Activated CD4-positive, alpha-beta memory T cell treated with anti-CD3 and anti-CD28 coated beads for 36 hours (primary cell): ENCODE data around the gene KRT81. TPM values are rescaled to one million over a fixed set of nuclear protein-coding genes. Genes with fewer than 3 reads are reported as not detected.
"Not testable (repeated sequence)": the region's sequence is repeated elsewhere in the genome, so short reads cannot be mapped to it uniquely, and the experiment has no call there.

Experiments used
- CTCF ChIA-PET: fragments of 350-600 bp; sonication (Branson Sonifier 250); formaldehyde crosslinking; loops from one replicate; lab custom pipeline; 2021; ENCODE audit warnings: antibody characterized with exemption, inconsistent platforms; lab: Charles Lee
- POLR2A ChIA-PET: fragments of 350-600 bp; sonication (Branson Sonifier 250); formaldehyde crosslinking; loops from one replicate; lab custom pipeline; 2021; ENCODE audit warnings: antibody characterized with exemption; lab: Charles Lee
- DNase-seq: peaks from one replicate; pipeline ENCODE4 v3.0.0-alpha.2; 2020
- H3K27ac Mint-ChIP-seq: one replicate; pipeline ENCODE4 v1.8.0; 2021; ENCODE audit warnings: mixed read lengths
- H3K27me3 Mint-ChIP-seq: one replicate; pipeline ENCODE4 v1.8.0; 2021; ENCODE audit warnings: mixed read lengths
- H3K36me3 Mint-ChIP-seq: one replicate; pipeline ENCODE4 v1.8.0; 2021; ENCODE audit warnings: mixed read lengths
- H3K4me1 Mint-ChIP-seq: one replicate; pipeline ENCODE4 v1.8.0; 2021; ENCODE audit warnings: low read depth, mixed read lengths
- H3K4me3 Mint-ChIP-seq: one replicate; pipeline ENCODE4 v1.8.0; 2021; ENCODE audit warnings: mild to moderate bottlenecking, mixed read lengths
- H3K9me3 Mint-ChIP-seq: one replicate; pipeline ENCODE4 v1.8.0; 2021; ENCODE audit warnings: mixed read lengths
- intact Hi-C: fragments of 100-400 bp; cut with micrococcal nuclease; formaldehyde crosslinking; loops from one replicate; pipeline ENCODE4 v1.15.1; 2023
- total RNA-seq, 2 experiments: library from RNA; stranded (reverse); gene quantifications; one replicate each; pipeline ENCODE4 v1.2.3, GENCODE V29; 2021

The KRT81 gene
- total RNA-seq, 2 experiments from 2014 or later, result not detected

DNA sequence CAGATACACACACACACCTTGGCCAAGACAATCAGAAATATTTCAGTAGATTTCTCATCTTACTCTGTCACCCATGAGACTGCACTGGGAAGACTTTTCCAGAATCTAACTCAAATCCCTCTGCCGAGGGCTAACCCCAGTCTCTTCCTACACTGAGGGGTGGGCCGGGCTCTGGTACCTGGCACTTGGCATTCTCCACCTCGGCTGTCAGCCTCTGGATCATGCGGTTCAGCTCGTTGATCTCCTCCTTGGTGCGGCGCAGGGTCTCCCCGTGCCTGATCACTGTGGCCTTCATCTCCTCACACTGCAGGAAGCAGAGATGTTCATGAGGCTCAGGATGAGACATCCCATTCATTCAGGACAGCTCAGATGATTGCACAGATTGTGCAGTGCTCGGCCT, 25.0 kb upstream of the KRT81 start:
- peaks cover 32% of the 10 kb centered on the region for H3K27me3 Mint-ChIP-seq
- H3K4me3 Mint-ChIP-seq, result no peak overlapping the region
- no peak overlapping the region for H3K27ac Mint-ChIP-seq
- no peak for DNase-seq
- H3K4me1 Mint-ChIP-seq, result no peaks in the 10 kb centered on the region
- H3K36me3 Mint-ChIP-seq, result no peaks in the 10 kb centered on the region
- ChIA-PET POLR2A (no interaction called here), CTCF (interaction anchor here (0.6 to 3.1 kb wide), 6 partner anchors 9 to 161 kb away, joined by 3 to 16 read pairs (median 3); no protein-coding TSS in a partner anchor)
- intact Hi-C loops, result no loop called here
- H3K9me3 Mint-ChIP-seq, result no peaks in the 10 kb centered on the region

DNA sequence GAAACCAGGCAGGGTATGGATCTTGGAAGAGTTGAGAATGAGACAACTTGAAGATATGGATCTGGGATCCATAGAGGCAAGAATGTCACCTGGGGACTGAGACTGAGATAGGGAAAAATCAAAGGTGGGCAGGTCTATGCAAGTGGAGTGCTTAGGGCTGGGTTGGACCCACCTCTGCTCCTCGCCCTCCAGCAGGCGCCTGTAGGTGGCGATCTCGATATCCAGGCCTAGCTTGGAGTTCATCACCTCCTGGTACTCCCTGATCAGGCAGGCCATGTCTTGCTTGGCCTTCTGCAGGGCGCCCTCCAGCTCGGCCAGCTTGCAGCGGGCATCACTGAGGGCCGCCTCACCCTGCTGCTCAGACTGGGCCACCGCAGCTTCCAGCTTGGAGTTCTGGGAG, 24.4 kb upstream of the KRT81 start:
- CTCF ChIA-PET, result interaction anchor here (0.6 to 3.1 kb wide), 6 partner anchors 10 to 160 kb away, joined by 3 to 16 read pairs (median 3); no protein-coding TSS in a partner anchor
- DNase-seq, result peak; percentile 53
- H3K27ac Mint-ChIP-seq, H3K4me3 Mint-ChIP-seq, POLR2A ChIA-PET, H3K36me3 Mint-ChIP-seq, intact Hi-C loops, H3K9me3 Mint-ChIP-seq, H3K4me1 Mint-ChIP-seq: not testable (repeated sequence)
- peaks cover 33% of the 10 kb centered on the region for H3K27me3 Mint-ChIP-seq

DNA sequence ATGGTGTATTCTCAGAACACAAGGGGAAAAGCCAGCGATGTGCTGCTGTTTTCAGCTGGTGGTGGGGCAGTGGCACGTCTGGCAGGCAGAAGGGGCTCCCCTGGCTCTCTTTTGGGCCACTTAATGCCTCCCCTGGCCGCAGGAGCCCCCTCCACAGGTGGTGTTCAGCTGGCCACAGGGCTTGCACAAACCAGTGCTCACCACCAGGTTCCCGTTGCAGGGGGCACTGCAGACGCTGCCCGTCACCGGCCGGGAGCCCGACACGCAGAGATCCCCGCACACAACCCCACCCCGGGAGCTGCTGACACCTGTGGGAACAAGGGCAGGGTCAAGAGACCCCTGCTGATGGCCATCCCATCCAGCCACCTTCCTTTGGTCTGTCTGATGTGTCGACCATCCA, 23.2 kb upstream of the KRT81 start:
- no peaks in the 10 kb centered on the region for H3K4me1 Mint-ChIP-seq

DNA sequence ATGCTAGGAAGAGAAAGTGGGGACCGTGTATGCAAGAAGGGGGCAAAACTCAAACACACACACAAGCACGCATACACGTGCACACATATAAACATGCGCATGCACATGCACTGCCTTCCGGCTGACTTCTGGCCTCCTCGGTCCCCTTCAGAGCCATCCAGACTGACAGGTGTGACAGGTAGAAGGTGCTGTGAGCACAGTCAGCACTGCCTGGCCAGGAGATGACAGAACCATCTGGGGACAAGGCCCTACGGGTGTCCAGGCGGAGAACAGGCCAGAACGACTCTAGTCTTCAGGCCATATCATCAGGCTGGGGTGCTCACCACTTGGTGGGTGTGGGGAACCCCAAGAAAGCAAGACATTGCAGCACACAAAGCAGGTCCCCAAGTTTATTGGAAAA, 22.6 kb upstream of the KRT81 start:
- Mint-ChIP-seq H3K27ac (no peak overlapping the region), H3K36me3 (no peaks in the 10 kb centered on the region), H3K4me3 (no peak overlapping the region), H3K9me3 (no peaks in the 10 kb centered on the region), H3K4me1 (peaks cover 1% of the 10 kb centered on the region), H3K27me3 (peaks cover 36% of the 10 kb centered on the region)
- no peak for DNase-seq
- intact Hi-C loops, result no loop called here
- CTCF ChIA-PET, result interaction anchor here (3.1 to 7.2 kb wide), 2 partner anchors 11 to 14 kb away, joined by 14 to 46 read pairs; no protein-coding TSS in a partner anchor
- POLR2A ChIA-PET, result no interaction called here

More for the DNA sequence above, 23.2 kb upstream of the KRT81 start:
- no peak overlapping the region for H3K4me3 Mint-ChIP-seq
- no peak for DNase-seq
- POLR2A ChIA-PET, result no interaction called here
- intact Hi-C loops, result no loop called here
- H3K27me3 Mint-ChIP-seq, result peaks cover 34% of the 10 kb centered on the region
- H3K27ac Mint-ChIP-seq, result no peak overlapping the region
- no peaks in the 10 kb centered on the region for H3K9me3 Mint-ChIP-seq
- H3K36me3 Mint-ChIP-seq, result no peaks in the 10 kb centered on the region
- CTCF ChIA-PET, result interaction anchor here (1.8 to 3.1 kb wide), 3 partner anchors 11 to 36 kb away, joined by 3 to 16 read pairs (median 14); no protein-coding TSS in a partner anchor

DNA sequence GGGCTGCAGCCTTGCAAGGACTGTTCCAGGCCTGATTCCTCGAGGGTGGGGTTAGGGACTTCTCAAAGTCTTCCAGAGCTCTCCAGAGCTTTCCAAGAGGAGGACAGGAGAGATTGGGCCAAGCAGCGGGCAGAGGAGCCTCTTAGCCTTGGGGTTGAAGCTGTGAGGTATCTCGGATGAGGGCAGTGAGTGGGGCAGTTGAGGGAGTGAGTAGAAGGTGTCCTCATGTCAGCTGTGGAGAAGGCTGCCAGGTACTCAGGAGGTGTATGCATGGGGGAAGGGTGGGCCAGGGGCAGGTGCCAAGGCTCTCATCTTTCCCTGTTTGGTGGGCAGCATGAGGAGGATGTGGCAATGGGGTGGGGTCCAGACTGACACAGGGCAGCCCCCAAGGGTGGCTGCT, 22.1 kb upstream of the KRT81 start:
- Mint-ChIP-seq H3K9me3 (no peaks in the 10 kb centered on the region), H3K36me3 (no peaks in the 10 kb centered on the region), H3K4me1 (peaks cover 5% of the 10 kb centered on the region), H3K27me3 (peaks cover 36% of the 10 kb centered on the region), H3K4me3 (no peak overlapping the region), H3K27ac (no peak overlapping the region)
- POLR2A ChIA-PET, result no interaction called here
- CTCF ChIA-PET, result interaction anchor here (7.2 kb wide), 1 partner anchor 14 kb away, joined by 46 read pairs; no protein-coding TSS in a partner anchor
- intact Hi-C loops, result no loop called here
- DNase-seq, result no peak

DNA sequence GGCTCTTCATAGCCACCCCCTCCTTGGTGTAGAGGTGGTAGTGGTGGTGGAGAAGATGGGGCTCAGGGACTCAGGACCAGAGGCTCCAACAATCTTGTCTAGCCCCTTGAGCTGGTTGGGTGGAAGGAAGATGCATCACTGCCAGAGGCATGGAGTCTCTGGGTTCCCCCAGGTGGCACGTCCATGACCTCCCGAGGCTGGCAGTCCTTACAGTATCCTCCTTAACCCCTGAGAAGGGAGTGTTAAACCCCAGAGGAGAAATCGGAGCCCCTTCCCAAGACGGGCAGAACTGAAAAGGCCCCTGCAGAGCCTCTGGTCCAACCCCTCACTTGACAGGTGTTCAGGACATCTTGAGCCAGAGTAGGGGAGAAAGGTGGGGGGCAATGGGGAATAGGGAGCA, 20.8 kb upstream of the KRT81 start:
- CTCF ChIA-PET, result interaction anchor here (1.0 to 7.2 kb wide), 4 partner anchors 16 to 669 kb away, joined by 3 to 46 read pairs (median 16); no protein-coding TSS in a partner anchor
- H3K4me3 Mint-ChIP-seq, result no peak overlapping the region
- H3K27ac Mint-ChIP-seq, result no peak overlapping the region
- no peaks in the 10 kb centered on the region for H3K36me3 Mint-ChIP-seq
- no peak for DNase-seq
- POLR2A ChIA-PET, result no interaction called here
- intact Hi-C loops, result no loop called here
- H3K4me1 Mint-ChIP-seq, result peaks cover 5% of the 10 kb centered on the region
- no peaks in the 10 kb centered on the region for H3K9me3 Mint-ChIP-seq
- H3K27me3 Mint-ChIP-seq, result peaks cover 45% of the 10 kb centered on the region

DNA sequence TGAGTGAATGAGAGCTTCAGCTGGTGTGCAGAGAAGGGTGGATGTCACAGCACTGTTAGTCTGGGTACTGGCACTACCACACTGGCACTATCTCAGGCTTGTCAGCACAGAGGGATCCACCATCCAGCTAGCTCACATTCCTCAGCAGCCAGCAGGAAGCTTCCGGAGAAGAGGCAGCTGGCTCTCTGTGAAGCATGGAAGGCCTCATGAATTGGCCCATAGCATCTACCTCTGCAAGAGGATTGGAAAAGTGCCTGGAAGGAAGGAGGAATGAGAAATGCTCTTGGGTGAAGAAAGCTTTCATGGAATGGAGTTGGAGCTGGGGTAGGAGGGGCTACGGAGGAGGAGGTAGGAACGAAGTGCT, 19.9 kb upstream of the KRT81 start:
- CTCF ChIA-PET, result interaction anchor here (0.8 to 7.2 kb wide), 5 partner anchors 16 to 669 kb away, joined by 3 to 46 read pairs (median 3); no protein-coding TSS in a partner anchor
- peaks cover 5% of the 10 kb centered on the region for H3K4me1 Mint-ChIP-seq
- intact Hi-C loops, result no loop called here
- H3K4me3 Mint-ChIP-seq, result no peak overlapping the region
- H3K36me3 Mint-ChIP-seq, result no peaks in the 10 kb centered on the region
- DNase-seq, result no peak
- H3K9me3 Mint-ChIP-seq, result no peaks in the 10 kb centered on the region
- peaks cover 52% of the 10 kb centered on the region for H3K27me3 Mint-ChIP-seq
- H3K27ac Mint-ChIP-seq, result no peak overlapping the region
- POLR2A ChIA-PET, result no interaction called here

DNA sequence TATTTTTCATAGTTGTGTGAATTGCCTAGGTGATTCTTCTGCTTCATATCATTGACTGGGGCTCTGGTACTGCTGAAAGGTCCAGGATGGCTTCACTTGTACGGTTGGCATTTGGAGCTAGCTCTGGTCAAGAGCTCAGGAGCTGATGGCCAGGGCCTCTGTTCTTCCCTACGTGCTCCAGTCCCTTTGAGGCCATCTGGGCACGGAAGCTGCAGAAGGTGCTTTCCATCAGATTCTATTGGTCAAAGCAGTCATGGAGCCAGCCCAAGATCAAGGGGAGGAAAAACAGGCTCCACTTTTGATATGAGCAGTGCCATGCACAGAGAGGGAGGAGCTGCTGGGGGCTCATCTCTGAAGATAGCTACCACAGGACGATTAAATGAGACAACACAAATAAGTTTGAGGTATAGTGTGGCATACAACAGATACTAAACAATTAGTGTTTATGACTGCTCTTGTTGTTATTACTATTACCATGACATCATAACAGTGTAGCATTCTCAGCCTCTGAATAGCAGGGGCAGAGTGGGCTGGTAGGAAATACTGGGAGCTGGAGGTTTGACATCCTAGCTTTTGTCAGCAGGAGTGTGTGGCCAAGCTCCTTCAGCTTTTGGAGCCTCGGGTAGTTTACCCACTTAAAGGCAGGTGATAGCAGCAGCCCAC, 19.4 kb upstream of the KRT81 start:
- POLR2A ChIA-PET, result no interaction called here
- H3K36me3 Mint-ChIP-seq, result no peaks in the 10 kb centered on the region
- peaks cover 54% of the 10 kb centered on the region for H3K27me3 Mint-ChIP-seq
- DNase-seq, result no peak
- peaks cover 5% of the 10 kb centered on the region for H3K4me1 Mint-ChIP-seq
- no peak overlapping the region for H3K27ac Mint-ChIP-seq
- no peak overlapping the region for H3K4me3 Mint-ChIP-seq
- no peaks in the 10 kb centered on the region for H3K9me3 Mint-ChIP-seq
- CTCF ChIA-PET, result interaction anchor here (0.8 to 7.2 kb wide), 4 partner anchors 17 to 670 kb away, joined by 3 to 46 read pairs (median 16); no protein-coding TSS in a partner anchor
- intact Hi-C loops, result no loop called here

DNA sequence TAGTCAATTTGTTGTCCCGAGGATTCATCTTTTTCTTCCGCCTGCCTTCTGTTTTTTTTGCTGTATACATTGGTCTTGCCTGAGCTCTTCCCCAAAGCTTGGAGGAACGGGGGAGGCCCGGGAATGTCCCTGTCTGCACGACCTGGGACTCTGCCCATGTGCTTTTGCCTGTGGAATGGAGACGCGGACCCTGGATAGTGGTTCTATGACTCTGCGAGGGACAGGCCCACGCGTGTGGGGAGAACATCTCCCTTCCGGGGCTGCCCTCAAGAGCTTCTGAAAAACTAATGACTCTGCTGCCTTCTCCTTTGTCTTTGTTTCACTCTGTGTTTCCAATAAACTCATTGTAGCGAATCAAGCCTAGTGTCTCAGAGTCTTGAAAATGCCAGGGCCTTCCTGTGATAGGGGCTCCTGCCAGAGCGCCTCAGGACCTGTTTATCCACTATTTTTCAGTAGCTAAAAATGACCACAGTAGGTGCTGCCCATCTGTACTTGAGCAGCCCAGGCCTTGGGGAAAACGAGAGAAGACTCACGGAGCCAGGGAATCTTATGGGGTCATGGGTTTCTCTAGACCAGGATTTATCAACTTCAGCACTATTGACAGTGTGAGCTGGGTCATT, 17.6 kb upstream of the KRT81 start:
- intact Hi-C loops, result no loop called here
- no peak overlapping the region for H3K27ac Mint-ChIP-seq
- CTCF ChIA-PET, result interaction anchor here (0.8 to 7.2 kb wide), 5 partner anchors 10 to 151 kb away, joined by 3 to 46 read pairs (median 3); no protein-coding TSS in a partner anchor
- H3K36me3 Mint-ChIP-seq, result no peaks in the 10 kb centered on the region
- no peak for DNase-seq
- H3K4me3 Mint-ChIP-seq, result peak overlapping the region; percentile 7
- peaks cover 56% of the 10 kb centered on the region for H3K27me3 Mint-ChIP-seq
- H3K9me3 Mint-ChIP-seq, result no peaks in the 10 kb centered on the region
- POLR2A ChIA-PET, result no interaction called here
- peaks cover 16% of the 10 kb centered on the region for H3K4me1 Mint-ChIP-seq

DNA sequence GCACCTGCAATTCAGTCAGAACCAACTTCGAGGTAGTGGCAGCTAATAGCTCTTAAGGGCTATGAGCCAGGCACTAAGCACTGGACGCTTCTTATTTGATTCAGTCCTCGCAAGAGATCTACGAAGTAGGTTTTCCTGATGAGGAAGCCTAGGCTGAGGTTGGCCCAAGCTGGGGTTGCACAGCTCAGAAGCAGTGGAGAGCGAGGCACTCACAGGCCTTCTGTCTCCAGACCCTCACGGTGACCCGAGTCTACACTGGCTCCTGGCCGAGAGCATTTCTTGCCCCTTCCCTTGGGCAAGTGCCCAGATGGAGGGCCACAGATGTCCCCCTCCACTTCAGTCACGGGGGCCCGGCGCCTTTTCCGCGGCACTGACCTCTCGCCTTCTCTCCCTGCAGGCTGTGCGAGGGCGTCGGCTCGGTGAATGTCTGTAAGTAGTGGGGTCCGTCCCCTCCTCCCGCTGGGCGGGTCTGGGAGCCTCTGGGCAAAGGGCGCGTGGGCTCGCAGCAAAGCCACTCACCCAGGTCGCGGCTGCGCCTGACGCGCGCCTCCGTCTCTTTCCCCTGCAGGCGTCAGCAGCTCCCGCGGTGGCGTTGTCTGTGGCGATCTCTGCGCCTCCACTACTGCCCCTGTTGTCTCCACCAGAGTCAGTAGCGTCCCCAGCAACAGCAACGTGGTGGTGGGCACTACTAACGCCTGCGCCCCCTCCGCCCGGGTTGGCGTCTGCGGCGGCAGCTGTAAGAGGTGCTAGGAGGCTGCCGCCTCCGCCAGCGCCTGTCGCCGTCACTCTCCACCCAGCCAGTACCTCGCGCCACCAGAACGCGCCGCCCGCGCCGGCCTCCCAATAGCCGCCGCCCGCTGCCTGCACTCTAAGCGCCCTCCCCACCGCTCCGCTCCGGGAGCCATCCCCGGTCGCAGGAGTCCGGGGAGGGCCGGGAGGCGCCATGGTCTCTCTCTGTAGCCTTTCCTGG, 16.8 kb upstream of the KRT81 start:
- no peaks in the 10 kb centered on the region for H3K9me3 Mint-ChIP-seq
- no peaks in the 10 kb centered on the region for H3K36me3 Mint-ChIP-seq
- ChIA-PET POLR2A (no interaction called here), CTCF (interaction anchor here (0.6 to 7.2 kb wide), 9 partner anchors 11 to 151 kb away, joined by 3 to 46 read pairs (median 4); no protein-coding TSS in a partner anchor)
- H3K27ac Mint-ChIP-seq, result no peak overlapping the region
- DNase-seq, result peak; percentile 62
- H3K4me1 Mint-ChIP-seq, result peaks cover 16% of the 10 kb centered on the region
- peaks cover 50% of the 10 kb centered on the region for H3K27me3 Mint-ChIP-seq
- intact Hi-C loops, result no loop called here
- peak overlapping the region; percentile 47 for H3K4me3 Mint-ChIP-seq

DNA sequence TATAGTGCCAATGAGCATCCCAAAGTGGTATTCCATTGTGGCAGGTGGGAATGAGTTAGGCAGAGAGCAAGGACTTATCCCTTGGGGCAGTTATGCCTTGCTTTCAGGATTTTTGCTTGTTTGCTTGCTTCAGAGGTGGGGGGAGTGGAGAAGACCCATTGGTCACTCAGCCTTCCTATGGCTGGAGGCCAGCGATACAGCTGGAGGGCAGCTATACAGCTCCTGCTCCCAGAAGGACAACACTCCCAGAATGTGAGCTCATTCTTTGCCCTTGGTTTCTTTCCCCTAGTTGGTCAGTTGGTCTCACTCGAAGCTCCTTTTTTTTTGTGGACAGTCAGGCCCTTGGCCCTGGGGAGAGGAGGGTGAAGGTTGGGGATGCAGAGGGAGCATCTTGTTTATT, 15.4 kb upstream of the KRT81 start:
- Mint-ChIP-seq H3K9me3 (no peaks in the 10 kb centered on the region), H3K27ac (no peak overlapping the region), H3K36me3 (no peaks in the 10 kb centered on the region), H3K4me3 (no peak overlapping the region), H3K4me1 (peaks cover 16% of the 10 kb centered on the region), H3K27me3 (peaks cover 46% of the 10 kb centered on the region)
- ChIA-PET POLR2A (no interaction called here), CTCF (interaction anchor here (1.0 to 7.2 kb wide), 8 partner anchors 20 to 145 kb away, joined by 3 to 46 read pairs (median 4); no protein-coding TSS in a partner anchor)
- no peak for DNase-seq
- intact Hi-C loops, result no loop called here
